GM21360 (cell line): ENCODE results near the gene USP35.

Experiments
- ATAC-seq: cut with Tn5 transposase; IDR thresholded peaks from one replicate; pipeline ENCODE4 v1.9.1; 2021; ENCODE audit warnings: mild to moderate bottlenecking, moderate library complexity; ENCODE audit not compliant: unreplicated experiment

Gene USP35

DNA sequence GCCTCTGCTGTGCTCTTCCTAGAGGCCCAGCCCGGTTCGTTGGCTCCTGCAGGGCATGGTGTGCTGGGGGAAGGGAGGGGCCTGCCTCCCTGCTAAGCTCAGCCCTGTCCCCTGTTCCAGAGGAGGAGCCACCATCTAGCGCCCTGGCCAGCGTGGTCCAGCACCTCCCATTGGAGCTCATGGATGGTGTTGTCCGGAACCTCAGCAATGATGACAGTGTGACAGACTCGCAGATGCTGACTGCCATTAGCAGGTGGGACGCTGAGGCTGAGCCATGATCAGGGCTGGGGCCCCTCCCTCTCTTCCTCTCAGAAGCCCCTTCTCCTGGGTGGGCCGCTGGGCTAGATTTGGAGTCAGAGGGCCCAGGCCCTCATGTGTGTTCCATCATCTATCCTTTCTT lies 9.1 kb downstream of the USP35 start:
- ATAC-seq, result no peak

DNA sequence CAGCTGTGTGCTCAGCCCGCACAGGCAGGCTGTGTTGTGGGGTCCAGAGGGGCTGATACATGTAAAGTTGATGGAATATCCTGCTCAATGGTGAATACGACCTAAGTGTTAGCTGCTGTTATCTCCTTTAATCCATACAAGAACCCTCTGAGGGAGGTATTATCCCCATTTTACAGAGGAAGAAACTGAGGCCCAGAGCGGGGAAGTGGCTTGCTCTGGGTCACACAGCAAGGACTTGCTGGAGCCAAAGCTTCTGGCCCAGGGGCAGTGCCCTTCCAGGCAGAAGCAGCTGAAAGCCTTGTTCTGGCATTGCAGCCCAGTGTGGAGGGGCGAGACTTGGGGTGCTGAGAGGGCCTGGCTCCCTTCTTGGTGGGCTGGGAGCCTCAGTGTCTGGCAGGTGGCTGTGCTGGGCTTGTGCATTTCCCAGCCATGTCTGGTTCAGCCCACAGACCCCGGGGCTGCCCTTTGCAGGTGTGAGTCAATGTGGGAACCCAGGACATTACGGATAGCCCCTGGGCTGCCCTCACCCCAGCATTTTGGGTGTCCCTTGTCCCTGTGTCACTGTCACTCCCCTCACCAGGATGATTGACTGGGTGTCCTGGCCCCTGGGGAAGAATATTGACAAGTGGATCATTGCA lies 10.4 kb downstream of the USP35 start:
- no peak for ATAC-seq

DNA sequence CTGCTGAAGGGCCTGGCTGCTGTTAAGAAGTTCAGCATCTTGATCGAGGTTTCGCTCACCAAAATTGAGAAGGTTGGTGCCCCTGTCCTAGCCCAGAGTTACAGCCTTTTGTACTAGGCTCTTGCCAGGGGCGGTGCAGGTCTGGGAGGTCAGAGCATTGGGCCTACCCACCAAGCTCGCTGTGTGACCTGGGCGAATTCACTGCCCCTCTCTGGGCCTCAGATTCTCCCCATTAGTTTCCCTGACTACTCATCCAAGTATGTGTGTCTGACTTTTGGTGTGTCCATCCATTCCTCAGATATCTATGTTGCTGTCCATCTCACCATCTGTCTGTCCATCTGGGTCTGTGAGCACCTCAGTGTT lies 10.9 kb downstream of the USP35 start:
- ATAC-seq, result no peak

DNA sequence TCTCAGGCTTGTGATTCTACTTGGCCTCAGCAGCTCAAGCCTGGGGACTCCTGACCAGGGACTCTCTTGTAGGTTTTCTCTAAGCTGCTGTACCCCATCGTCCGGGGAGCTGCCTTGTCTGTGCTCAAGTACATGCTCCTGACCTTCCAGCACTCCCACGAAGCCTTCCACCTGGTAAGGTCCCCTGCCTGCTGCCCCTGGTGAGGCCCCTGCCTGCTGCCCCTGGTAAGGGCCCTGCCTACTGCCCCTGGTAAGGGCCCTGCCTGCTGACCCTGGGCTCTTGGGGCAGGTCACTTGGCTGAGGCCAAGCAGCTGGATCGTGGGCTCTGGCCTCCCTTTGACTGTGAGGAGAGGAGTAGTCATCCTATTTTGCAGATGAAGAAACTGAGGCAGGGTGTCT lies 11.3 kb downstream of the USP35 start:
- no peak for ATAC-seq

DNA sequence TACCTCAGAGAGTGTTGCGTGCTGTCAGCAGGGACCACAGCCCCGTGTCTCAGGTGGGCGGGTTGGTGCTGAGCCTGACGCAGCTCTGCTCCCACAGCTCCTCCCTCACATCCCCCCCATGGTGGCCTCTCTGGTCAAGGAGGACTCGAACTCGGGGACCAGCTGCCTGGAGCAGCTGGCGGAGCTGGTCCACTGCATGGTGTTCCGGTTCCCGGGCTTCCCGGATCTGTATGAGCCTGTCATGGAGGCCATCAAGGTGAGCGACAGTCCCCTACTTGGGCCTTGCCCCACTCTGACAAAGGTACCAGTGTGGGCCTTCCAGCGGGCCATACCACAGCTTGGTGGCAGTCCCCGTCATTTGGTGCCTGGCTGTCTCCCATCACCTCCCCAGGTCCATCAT lies 11.8 kb downstream of the USP35 start:
- no peak for ATAC-seq

DNA sequence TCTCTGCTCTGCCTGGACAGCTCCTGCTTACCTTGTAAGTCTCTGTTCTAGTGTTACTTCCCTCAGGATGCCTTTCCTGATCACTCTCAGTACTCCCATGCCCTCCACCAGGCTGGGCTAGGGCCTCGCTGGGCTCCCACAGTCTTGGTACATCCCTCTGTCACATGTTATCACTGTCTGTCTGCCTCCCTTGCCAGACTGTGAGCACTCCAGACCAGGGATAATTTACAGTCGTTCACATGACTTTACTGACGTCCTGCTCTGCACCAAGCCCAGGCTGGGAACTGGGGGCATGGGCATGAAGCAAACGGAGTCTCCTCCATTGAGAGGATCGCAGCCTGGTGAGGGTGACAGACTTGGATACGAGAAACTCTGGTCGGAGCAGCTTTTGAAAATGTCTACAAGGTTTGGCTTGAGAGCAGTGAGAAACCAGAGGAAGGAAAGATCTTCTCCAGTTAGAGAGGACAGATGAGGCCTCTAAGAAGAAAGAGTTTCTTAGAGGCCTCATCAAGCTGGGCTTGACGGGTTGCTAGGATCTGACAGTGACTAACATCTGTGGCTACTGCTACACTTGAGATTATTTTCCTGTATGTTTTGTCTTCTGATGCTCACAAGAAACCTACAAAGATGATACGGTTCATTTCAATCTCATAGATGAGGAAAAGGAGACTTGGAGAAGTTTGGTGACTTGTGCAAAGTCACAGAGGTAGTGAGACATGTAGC lies 12.5 kb downstream of the USP35 start:
- no peak for ATAC-seq

DNA sequence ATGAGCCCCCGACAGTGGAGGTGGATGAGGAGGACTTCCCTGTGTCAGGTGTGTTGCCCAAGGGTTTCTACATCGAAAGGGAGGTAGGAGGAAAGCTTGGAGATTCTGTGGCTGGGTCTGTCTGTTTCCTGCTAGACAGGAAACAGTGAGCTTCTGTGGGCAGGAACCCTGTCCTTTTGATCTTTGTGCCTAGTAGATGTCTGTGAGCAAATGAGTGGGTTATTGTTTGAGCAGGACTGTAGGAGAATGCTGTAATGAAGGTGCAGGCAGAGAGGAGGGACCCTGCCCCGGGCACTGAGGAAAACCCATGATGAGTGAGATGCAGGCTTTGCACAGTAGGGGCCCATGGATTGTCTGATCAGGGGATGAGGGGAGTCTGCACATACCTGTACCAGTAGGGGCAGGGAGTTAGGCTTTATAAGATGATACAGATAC lies 14.0 kb downstream of the USP35 start:
- no peak for ATAC-seq

DNA sequence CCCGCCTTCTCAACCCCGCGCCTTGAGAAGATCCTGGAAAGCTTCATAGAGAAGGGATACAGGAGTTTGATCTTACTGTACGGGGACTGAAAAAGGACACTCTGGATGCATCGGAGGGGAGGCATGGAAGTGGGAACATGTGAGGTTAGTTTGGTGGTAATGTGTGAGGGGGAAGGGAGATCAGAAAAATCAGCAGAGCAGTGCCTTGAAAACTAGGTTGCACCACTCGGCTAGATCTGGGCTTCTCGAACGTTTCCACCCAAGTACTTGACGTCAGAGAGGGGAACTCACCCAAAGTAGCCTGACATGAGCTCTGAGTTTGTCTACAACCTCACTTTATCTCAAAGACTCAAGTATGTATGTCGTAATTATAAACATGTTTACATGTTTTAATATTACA lies 14.5 kb downstream of the USP35 start:
- ATAC-seq, result no peak

DNA sequence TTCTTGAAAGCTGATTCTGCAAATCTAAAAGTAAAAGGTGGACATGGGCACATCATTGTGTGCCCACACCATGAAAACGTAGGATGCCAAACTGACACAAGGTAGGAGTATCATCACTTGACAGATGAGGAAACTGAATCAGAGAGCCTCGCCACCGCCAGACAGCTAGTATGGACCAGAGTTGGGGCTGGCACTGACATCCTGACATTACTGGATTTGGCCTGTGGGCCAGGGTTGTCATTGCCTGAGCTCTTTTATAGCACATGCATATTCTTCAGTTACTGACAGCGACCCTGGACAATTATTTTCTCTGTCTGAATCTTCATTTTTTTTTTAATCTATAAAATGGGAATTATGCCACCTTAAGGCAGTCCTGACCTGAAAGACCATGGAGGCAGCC lies 16.5 kb downstream of the USP35 start:
- ATAC-seq, result no peak

DNA sequence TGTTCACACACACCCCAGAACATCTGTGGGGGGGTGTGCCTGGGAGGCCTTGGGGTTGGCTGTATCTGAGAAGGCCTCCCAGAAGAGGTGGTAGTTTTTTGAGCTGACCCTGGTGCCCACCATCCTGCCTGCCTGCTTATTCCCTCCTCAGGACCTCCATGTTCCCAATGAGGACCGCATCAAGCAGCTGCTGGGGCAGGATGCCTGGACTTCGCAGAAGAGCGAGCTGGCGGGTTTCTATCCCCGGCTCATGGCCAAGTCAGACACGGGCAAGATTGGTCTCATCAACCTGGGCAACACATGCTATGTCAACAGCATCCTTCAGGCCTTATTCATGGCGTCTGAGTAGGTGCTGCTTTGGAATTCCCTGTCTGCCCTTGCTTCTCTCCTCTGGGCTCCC lies 17.0 kb downstream of the USP35 start:
- ATAC-seq, result no peak

DNA sequence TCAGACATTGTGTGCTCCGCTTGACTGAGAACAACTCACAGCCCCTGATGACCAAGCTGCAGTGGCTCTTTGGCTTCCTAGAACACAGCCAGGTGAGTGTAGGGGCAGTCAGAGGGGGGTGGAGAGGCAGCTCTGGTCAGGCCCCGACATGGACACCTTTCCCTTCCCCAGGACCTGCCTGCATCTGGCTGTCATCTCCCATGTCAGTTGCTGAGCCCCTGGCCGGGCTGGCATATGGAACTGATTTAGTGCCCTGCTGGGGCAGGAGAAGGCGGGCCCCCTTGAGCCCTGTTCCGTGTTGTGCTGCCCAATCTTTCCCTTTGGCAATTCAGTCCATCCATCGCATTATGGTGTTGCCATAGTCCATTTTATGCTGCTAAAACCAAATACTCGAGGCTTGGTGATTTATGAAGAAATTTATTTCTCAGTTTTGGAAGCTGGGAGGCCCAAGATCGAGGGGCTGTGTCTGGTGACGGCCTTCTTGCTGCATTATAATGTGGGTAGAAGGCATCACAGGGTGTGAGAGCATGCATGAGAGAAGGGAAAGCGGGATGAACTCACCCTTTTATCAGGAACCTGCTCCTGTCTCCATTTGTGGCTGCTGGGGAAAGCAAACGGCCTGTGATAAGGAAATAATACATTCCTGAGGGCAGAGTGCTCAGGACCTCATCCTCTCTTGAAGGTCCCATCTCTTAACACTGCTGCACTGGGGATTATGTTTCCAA lies 19.0 kb downstream of the USP35 start:
- no peak for ATAC-seq

DNA sequence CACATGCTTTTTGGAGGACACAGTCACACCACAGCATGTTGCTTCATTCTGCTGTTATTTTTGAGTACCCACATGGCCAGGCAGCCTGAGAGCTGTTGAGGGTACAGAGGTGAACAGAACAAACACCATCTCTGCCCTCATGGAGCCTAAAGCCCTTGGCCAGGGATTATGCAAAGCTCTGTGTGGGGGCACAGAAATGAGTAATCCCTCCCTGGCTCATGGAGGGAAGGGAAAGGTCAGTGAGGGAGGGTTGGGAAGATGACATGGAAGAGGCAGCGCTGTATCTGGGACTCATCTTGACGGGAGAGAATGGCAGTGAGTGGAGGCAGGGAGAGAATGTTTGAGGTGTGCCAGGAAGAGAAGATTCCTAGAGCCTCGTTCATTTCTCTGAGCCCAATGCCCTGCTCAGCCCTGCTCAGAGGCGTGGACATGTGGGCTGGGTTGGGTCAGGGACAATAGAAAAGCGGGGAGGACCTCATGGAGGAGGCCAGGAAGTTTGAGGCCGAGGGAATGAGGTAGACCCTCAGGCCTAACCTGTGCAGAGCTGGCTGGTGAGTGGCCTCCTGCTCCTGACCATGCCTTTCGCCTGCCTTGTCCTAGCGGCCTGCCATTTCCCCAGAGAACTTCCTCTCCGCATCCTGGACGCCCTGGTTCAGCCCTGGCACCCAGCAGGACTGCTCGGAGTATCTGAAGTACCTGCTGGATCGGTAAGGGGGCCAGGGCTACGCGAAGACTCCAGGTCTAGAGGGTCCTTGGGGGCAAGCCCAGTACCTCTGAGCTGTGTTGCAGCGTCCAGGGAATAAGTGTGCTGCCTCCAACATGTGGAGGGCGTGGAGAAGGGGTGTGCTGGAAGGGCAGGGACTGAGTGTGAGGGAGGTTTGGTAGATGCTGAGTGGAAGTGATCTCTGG lies 19.8 kb downstream of the USP35 start:
- ATAC-seq, result no peak

DNA sequence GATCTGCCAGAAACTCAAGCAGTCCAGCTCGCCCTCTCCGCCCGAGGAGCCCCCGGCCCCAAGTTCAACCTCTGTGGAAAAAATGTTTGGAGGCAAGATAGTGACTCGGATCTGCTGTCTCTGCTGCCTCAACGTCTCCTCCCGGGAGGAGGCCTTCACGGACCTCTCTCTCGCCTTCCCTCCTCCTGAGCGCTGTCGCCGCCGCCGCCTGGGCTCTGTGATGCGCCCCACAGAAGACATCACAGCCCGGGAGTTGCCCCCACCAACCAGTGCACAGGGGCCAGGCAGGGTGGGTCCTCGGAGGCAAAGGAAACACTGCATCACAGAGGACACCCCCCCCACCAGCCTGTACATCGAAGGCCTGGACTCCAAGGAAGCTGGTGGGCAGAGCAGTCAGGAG lies 20.8 kb downstream of the USP35 start:
- no peak for ATAC-seq

DNA sequence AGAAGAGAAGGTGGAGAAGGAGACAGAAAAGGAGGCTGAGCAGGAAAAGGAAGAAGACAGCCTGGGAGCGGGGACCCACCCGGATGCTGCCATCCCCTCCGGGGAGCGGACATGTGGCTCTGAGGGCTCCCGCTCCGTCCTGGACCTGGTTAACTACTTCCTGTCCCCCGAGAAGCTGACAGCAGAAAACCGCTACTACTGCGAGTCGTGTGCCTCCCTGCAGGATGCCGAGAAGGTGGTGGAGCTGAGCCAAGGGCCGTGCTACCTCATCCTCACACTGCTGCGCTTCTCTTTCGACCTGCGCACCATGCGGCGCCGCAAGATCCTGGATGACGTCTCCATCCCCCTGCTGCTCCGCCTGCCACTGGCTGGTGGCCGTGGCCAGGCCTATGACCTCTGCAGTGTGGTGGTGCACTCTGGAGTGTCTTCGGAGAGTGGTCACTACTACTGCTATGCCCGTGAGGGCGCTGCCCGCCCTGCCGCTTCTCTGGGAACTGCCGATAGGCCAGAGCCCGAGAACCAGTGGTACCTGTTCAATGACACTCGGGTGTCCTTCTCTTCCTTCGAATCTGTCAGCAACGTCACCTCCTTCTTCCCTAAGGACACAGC lies 21.4 kb downstream of the USP35 start:
- no peak for ATAC-seq

DNA sequence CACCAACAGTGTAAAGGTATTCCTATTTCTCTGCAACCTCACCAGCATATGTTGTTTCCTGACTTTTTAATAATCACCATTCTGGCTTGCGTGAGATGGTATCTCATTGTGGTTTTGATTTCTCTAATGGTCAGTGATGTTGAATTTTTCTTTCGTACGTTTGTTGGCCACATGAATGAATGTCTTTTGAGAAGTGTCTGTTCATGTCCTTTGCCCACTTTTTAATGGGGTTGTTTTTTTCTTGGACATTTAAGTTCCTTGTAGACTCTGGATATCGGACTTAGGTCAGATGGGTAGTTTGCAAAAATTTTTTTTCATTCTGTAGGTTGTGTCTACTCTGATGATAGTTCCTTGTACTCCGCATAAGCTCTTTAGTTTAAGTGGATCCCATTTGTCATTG lies 22.8 kb downstream of the USP35 start:
- no peak for ATAC-seq

DNA sequence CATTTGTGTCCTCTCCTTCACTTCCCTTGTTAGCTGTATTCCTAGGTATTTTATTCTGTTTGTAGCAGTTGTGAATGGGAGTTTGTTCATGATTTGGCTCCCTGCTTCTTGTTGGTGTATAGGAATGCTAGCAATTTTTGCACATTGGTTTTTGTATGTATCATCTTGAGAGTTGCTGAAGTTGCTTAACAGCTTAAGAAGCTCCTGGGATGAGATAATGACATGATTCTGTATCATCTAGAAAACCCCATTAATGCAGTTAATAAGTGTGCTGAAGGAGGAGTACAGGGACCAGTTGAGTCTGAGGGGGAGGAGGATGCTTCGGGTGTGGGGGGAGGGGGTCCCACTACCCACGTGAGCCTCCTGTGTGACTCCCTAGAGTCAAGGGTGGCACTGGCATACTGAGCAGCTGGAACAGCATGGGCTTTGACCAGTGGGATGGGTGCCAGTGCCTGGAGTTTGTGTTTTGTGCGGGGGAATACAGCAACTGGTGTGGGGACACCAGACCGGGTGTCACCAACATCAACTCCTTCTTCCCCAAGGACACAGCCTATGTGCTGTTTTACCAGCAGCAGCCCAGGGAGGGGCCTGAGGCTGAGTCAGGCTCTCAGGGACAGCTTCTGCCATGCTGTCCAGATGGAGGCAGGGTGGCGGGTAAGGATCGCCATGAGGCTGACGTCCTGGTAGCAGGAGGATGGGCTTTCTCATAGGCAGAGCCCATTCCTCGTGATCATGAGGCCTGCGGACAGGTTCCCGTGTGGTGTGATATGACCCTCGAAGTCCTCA lies 24.1 kb downstream of the USP35 start:
- no peak for ATAC-seq

DNA sequence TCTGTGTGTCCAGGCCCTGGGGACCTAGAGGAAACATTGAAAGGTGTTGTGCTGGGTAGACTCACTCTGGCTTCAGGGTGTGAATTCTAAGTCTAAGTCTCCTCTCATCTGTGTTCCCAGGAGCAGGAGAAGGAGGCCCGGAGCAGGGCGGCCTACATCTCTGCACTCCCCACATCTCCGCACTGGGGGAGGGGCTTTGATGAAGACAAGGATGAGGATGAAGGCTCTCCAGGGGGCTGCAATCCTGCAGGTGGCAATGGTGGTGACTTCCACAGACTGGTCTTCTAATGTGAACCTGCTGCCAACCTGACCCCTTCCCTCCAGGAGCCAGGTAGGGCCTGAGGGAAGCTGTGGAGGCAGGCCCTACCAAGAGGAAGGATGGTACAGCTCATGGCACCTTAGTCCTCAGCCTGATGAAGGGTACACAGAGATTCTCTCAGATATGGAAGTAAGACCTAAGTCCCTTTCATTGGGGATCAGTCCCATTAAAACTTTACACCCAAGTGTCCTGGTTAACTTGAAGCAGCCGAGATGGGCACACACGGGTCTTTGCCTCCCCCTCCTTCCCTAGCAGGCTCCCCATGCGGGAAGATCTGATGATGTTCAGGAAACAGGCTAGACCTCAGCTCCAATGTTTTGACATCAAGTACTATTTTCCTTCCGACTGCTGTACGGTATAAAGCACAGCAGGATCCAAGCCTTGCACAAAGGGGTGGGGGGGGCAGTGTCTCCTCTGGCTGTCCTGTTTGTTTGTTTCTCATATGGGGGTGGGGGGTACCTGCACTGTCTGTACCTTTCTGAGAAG lies 25.0 kb downstream of the USP35 start:
- no peak for ATAC-seq

DNA sequence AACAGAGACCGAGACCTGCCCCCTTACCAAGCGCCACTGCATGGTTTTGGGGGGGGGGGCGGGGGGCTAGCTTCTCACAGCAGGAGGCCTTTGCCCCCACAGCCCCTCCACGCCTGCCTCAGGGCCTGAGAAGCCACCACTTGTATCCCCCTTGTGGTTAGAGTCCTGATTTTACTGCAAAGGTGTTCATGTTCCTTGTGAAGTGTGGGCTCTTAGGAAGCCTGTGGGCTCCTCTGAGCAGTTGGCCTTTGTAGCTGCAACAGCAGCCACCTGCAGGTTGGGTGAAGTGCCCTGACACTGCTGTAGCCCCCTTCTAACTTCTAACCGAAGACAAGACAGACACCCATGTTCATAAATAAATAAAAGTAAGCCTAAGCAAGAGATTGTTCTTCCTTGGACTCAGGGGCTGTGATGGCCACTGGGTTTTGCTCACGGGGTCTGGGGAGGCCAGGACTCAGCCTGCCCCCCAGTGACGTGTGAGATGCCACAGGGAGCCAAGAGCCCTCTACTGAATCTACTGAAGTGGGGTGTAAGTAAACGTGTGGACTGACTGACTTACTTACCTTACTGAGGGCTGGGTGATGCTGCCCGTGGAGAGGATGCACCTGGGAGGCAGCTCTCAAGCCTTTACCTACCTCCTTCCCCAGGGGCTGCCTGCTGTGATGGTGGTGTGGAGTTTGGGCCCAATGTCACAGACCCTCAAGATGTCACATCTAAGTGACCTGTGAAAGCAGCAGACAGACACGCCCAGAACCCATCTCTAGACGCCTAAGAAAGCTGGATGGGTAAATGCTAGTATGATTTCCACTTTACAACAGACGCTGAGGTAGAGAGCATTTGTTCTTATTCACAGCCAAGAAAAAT lies 25.8 kb downstream of the USP35 start:
- ATAC-seq, result no peak
